A549 (cell line): Measurements from ENCODE around the gene SMCO2. TPM values are rescaled to one million over a fixed set of nuclear protein-coding genes. Genes with fewer than 3 reads are reported as not detected.

ENCODE experiments used
- ATAC-seq, 2 experiments: fragments of 200-7000 bp in 1 of 2; fragments of >200 bp in 1 of 2; cut with Nextera tagmentation in 1 of 2; cut with Tn5 transposase in 1 of 2; 3 replicates each; pipeline versions ENCODE4 v1.8.0 to v1.9.1; 2018 to 2020; ENCODE audit warnings: mild to moderate bottlenecking in 1 of 2, moderate library complexity in 1 of 2
- CTCF ChIA-PET: fragments of 300-600 bp; sonication (Branson Sonifier 250); formaldehyde crosslinking; extraction: SDS; loops from one replicate; lab custom pipeline; 2021; ENCODE audit warnings: antibody characterized with exemption, inconsistent platforms; lab: Yijun Ruan, JAX
- POLR2A ChIA-PET: fragments of 350-600 bp; formaldehyde crosslinking; extraction: SDS; loops from one replicate; lab custom pipeline; 2021; ENCODE audit warnings: antibody characterized with exemption, inconsistent platforms; lab: Yijun Ruan, JAX
- DNase-seq, 2 experiments: peaks; one replicate each; pipeline versions ENCODE4 v3.0.0 to v3.0.0-alpha.2; 2011 to 2016; ENCODE audit warnings: low read depth in 1 of 2, low spot score in 1 of 2
- FAIRE-seq: peaks from 2 replicates; lab custom pipeline; 2011; peaks lifted over from hg19 to GRCh38; lab: Jason Lieb, UNC
- H3K27ac ChIP-seq, 2 experiments: fragments of >200 bp; sonication (Bioruptor Twin); formaldehyde crosslinking; 3 replicates each; pipeline ENCODE4 v1.5.1; 2016 to 2017
- H3K4me1 ChIP-seq: fragments of >200 bp; sonication (Bioruptor Twin); formaldehyde crosslinking; 3 replicates; pipeline ENCODE4 v1.6.1; 2016
- H3K4me2 ChIP-seq: fragments of >200 bp; sonication (Bioruptor Twin); formaldehyde crosslinking; 3 replicates; pipeline ENCODE4 v1.6.1; 2016
- H3K4me3 ChIP-seq: fragments of >200 bp; sonication (Bioruptor Twin); formaldehyde crosslinking; 3 replicates; pipeline ENCODE4 v1.5.1; 2016
- H3K9me3 ChIP-seq: fragments of >200 bp; sonication (Bioruptor Twin); formaldehyde crosslinking; 3 replicates; pipeline ENCODE4 v1.6.1; 2016
- ATOH8 ChIP-seq: fragments of 250-450 bp; sonication (Bioruptor Pico); IDR thresholded peaks from 2 replicates; pipeline ENCODE4 v1.5.0; 2020; ENCODE audit warnings: low read depth, mild to moderate bottlenecking, moderate library complexity
- BCL3 ChIP-seq: fragments of >200 bp; sonication (Bioruptor Twin); formaldehyde crosslinking; IDR thresholded peaks from 3 replicates; pipeline ENCODE4 v1.6.1; 2016
- CBX2 ChIP-seq: fragments of 200-600 bp; sonication (generic); IDR thresholded peaks from 2 replicates; pipeline ENCODE4 v1.6.1; 2016; ENCODE audit warnings: low read depth, mild to moderate bottlenecking, borderline replicate concordance
- CEBPB ChIP-seq, 2 experiments: fragments of >200 bp in 1 of 2; sonication (Bioruptor Twin) in 1 of 2; formaldehyde crosslinking in 1 of 2; IDR thresholded peaks; 2 replicates each; pipeline ENCODE4 v1.6.1; 2012 to 2016
- CHD2 ChIP-seq: fragments of 150-350 bp; IDR thresholded peaks from 2 replicates; pipeline ENCODE4 v1.6.1; 2014; ENCODE audit warnings: low read length; ENCODE audit not compliant: partially characterized antibody
- CTCF ChIP-seq: fragments of >200 bp; sonication (Bioruptor Twin); formaldehyde crosslinking; IDR thresholded peaks from 3 replicates; pipeline ENCODE4 v1.5.1; 2016
- EHF ChIP-seq: fragments of 250-450 bp; sonication (Bioruptor Pico); IDR thresholded peaks from 2 replicates; pipeline ENCODE4 v1.5.0; 2020; ENCODE audit warnings: mild to moderate bottlenecking
- ELK1 ChIP-seq: fragments of 150-350 bp; IDR thresholded peaks from 2 replicates; pipeline ENCODE4 v1.6.1; 2014; ENCODE audit warnings: low read depth, mild to moderate bottlenecking, low read length
- FOXS1 ChIP-seq: fragments of 250-450 bp; sonication (Bioruptor Pico); IDR thresholded peaks from 2 replicates; pipeline ENCODE4 v1.5.0; 2020; ENCODE audit warnings: mild to moderate bottlenecking, moderate library complexity
- HMGXB4 ChIP-seq: fragments of 250-450 bp; sonication (Bioruptor Pico); IDR thresholded peaks from 2 replicates; pipeline ENCODE4 v1.5.0; 2021; ENCODE audit warnings: mild to moderate bottlenecking, moderate library complexity, borderline replicate concordance
- HOXA7 ChIP-seq: fragments of 250-450 bp; sonication (Bioruptor Pico); IDR thresholded peaks from 2 replicates; pipeline ENCODE4 v1.5.0; 2020; ENCODE audit warnings: mild to moderate bottlenecking, moderate library complexity
- JUN ChIP-seq, 2 experiments: fragments of >200 bp; sonication (Bioruptor Twin); formaldehyde crosslinking; IDR thresholded peaks; 2 replicates in 1 of 2; 3 replicates in 1 of 2; pipeline ENCODE4 v1.6.1; 2016 to 2017
- KDM1A ChIP-seq: fragments of 200-600 bp; sonication (generic); IDR thresholded peaks from 2 replicates; pipeline ENCODE4 v1.6.1; 2016; ENCODE audit warnings: low read depth, mild to moderate bottlenecking
- MAX ChIP-seq: IDR thresholded peaks from 2 replicates; pipeline ENCODE4 v1.6.1; 2012
- MAZ ChIP-seq: fragments of 150-350 bp; IDR thresholded peaks from 2 replicates; pipeline ENCODE4 v1.6.1; 2014; ENCODE audit warnings: antibody characterized with exemption, low read depth, low read length, borderline replicate concordance
- NPAS2 ChIP-seq: fragments of 250-450 bp; sonication (Bioruptor Pico); IDR thresholded peaks from 2 replicates; pipeline ENCODE4 v1.8.0; 2022; ENCODE audit warnings: mild to moderate bottlenecking, moderate library complexity, borderline replicate concordance
- PBX3 ChIP-seq: IDR thresholded peaks from 2 replicates; pipeline ENCODE4 v1.6.1; 2012
- PHF8 ChIP-seq: fragments of 200-600 bp; sonication (generic); IDR thresholded peaks from 2 replicates; pipeline ENCODE4 v1.6.1; 2016; ENCODE audit warnings: low read depth, mild to moderate bottlenecking, antibody characterized with exemption, moderate library complexity, borderline replicate concordance
- POLR2A ChIP-seq: IDR thresholded peaks from 2 replicates; pipeline ENCODE4 v1.6.1; 2012; ENCODE audit warnings: mild to moderate bottlenecking, low read length
- RCOR1 ChIP-seq: fragments of 150-350 bp; IDR thresholded peaks from 2 replicates; pipeline ENCODE4 v1.6.1; 2014; ENCODE audit warnings: antibody characterized with exemption, low read length, low read depth
- RFX5 ChIP-seq: fragments of 450-650 bp; IDR thresholded peaks from 2 replicates; pipeline ENCODE4 v1.7.1; 2014; ENCODE audit warnings: antibody characterized with exemption, mild to moderate bottlenecking, moderate library complexity
- RNF2 ChIP-seq: fragments of 200-600 bp; sonication (generic); IDR thresholded peaks from 2 replicates; pipeline ENCODE4 v1.6.1; 2016; ENCODE audit warnings: low read depth, mild to moderate bottlenecking, antibody characterized with exemption, moderate library complexity, borderline replicate concordance
- SREBF2 ChIP-seq: fragments of 450-650 bp; IDR thresholded peaks from 2 replicates; pipeline ENCODE4 v1.6.1; 2014; ENCODE audit warnings: mild to moderate bottlenecking, moderate library complexity
- TP53 ChIP-seq: fragments of 250-450 bp; sonication (Bioruptor Pico); IDR thresholded peaks from 2 replicates; pipeline ENCODE4 v1.5.0; 2021; ENCODE audit warnings: mild to moderate bottlenecking, moderate library complexity
- USF2 ChIP-seq: fragments of 450-650 bp; IDR thresholded peaks from 2 replicates; pipeline ENCODE4 v1.6.1; 2014; ENCODE audit warnings: antibody characterized with exemption
- ZNF302 ChIP-seq: fragments of 250-450 bp; sonication (Bioruptor Pico); IDR thresholded peaks from 2 replicates; pipeline ENCODE4 v1.9.0; 2021; ENCODE audit warnings: inconsistent platforms, mild to moderate bottlenecking, moderate library complexity
- ZSCAN20 ChIP-seq: fragments of 250-450 bp; sonication (Bioruptor Pico); IDR thresholded peaks from 2 replicates; pipeline ENCODE4 v1.8.0; 2022; ENCODE audit warnings: mild to moderate bottlenecking, moderate library complexity
- WGBS: methylation state at CpG from one replicate; pipeline ENCODE4 v1.1.6; 2017; ENCODE audit errors: missing lambda C conversion rate; 5-methylcytosine and 5-hydroxymethylcytosine counted together
- polyA plus RNA-seq, 4 experiments: library from polyadenylated mRNA; depleted of rRNA in 3 of 4; stranded (reverse); fragments of >200 nt; fragmentation: RNase III in 1 of 4; extraction: RNeasy Plus Mini Kit Qiagen cat#74134 plus additional on column Dnase treatment in 1 of 4; gene quantifications; 2 replicates in 3 of 4; 3 replicates in 1 of 4; pipeline ENCODE4 v1.2.3, GENCODE V29; 2011 to 2017

SMCO2 gene
- polyA plus RNA-seq, 2 of the 4 experiments (the other 2 are of a cell fraction): 0.14 to 0.28 TPM

- Histone ChIP-seq H3K4me1 (no peaks in the 10 kb centered on the region), H3K4me3 (no peak overlapping the region), H3K27ac (no peak overlapping the region), H3K9me3 (no peaks in the 10 kb centered on the region), H3K4me2 (no peak overlapping the region)
- ATAC-seq (no peak), DNase-seq (no peak), FAIRE-seq (no peak)
- WGBS: 65% methylated on average over 7 of the region's 7 CpGs
- POLR2A ChIA-PET: no interaction called here
- CTCF ChIA-PET: interaction anchor here (1.1 kb wide), 1 partner anchor 9 kb away, joined by 3 read pairs; no protein-coding TSS in a partner anchor
- no peak for TF ChIP-seq RFX5
- TF ChIP-seq HMGXB4 (CRISPR knock-in tag): no peak
- TF ChIP-seq ZNF302 (CRISPR knock-in tag): no peak
- TF ChIP-seq PHF8: no peak
- TF ChIP-seq PBX3: no peak
- TF ChIP-seq USF2: no peak
- no peak for TF ChIP-seq CEBPB (IDR thresholded peaks at IDR 0.05)
- no peak for TF ChIP-seq HOXA7 (CRISPR knock-in tag)
- no peak for TF ChIP-seq CBX2
- TF ChIP-seq RCOR1: no peak
- TF ChIP-seq POLR2A: no peak
- TF ChIP-seq ELK1: no peak
- TF ChIP-seq NPAS2 (CRISPR knock-in tag): no peak
- no peak for TF ChIP-seq ATOH8
- no peak for TF ChIP-seq ZSCAN20 (CRISPR knock-in tag)
Observed at GRCh38 chr12:27513155-27513824, 66.8 kb downstream of the SMCO2 start.

GRCh38 chr12:27515671-27516070, 69.1 kb downstream of the SMCO2 start:
- CTCF ChIA-PET: no interaction called here
- FAIRE-seq (no peak), ATAC-seq (no peak), DNase-seq (no peak)
- H3K4me2 ChIP-seq: no peak overlapping the region
- H3K4me1 ChIP-seq: no peaks in the 10 kb centered on the region
- POLR2A ChIA-PET: interaction anchor here (1.0 kb wide), 1 partner anchor 8 kb away, joined by 3 read pairs; the partner anchor contains the start of gene PPFIBP1
- no peak overlapping the region for H3K4me3 ChIP-seq
- 74% methylated on average over 9 of the region's 9 CpGs for WGBS
- no peaks in the 10 kb centered on the region for H3K9me3 ChIP-seq
- H3K27ac ChIP-seq: no peak overlapping the region
- TF ChIP-seq KDM1A (no peak), RNF2 (no peak), USF2 (no peak), TP53 (CRISPR knock-in tag) (no peak), FOXS1 (CRISPR knock-in tag) (no peak), SREBF2 (no peak), CEBPB (IDR thresholded peaks at IDR 0.05) (no peak), JUN (IDR thresholded peaks at IDR 0.05) (no peak), EHF (no peak), CTCF (no peak), ZNF302 (CRISPR knock-in tag) (no peak), MAZ (no peak), BCL3 (no peak), CHD2 (no peak), MAX (no peak)
